SK-N-SH treated with all-trans-retinoic acid at 6 μM for 48 hours (cell line): ENCODE measurements around the gene POLR3A.

ENCODE experiments used
- ATAC-seq: fragments of 200-7000 bp; cut with Tn5 transposase; 3 replicates; pipeline ENCODE4 v1.9.1; 2020; ENCODE audit warnings: mild to moderate bottlenecking, moderate library complexity
- ARNTL ChIP-seq: fragments of 450-650 bp; formaldehyde crosslinking; IDR thresholded peaks from 2 replicates; pipeline ENCODE4 v1.5.0; 2020; ENCODE audit warnings: low read depth, mild to moderate bottlenecking, moderate library complexity, borderline replicate concordance
- BACH2 ChIP-seq: fragments of 250-450 bp; sonication (Bioruptor Pico); IDR thresholded peaks from 2 replicates; pipeline ENCODE4 v1.9.0; 2021; ENCODE audit warnings: mild to moderate bottlenecking, borderline replicate concordance
- CSDC2 ChIP-seq: fragments of 250-450 bp; sonication (Bioruptor Pico); IDR thresholded peaks from 2 replicates; pipeline ENCODE4 v1.5.0; 2020; ENCODE audit warnings: mild to moderate bottlenecking, moderate library complexity
- ESRRG ChIP-seq: fragments of 250-450 bp; sonication (Bioruptor Pico); IDR thresholded peaks from 2 replicates; pipeline ENCODE4 v1.6.1; 2021; ENCODE audit warnings: mild to moderate bottlenecking
- GLIS3 ChIP-seq: fragments of 250-450 bp; sonication (Bioruptor Pico); IDR thresholded peaks from 2 replicates; pipeline ENCODE4 v1.5.0; 2020; ENCODE audit warnings: mild to moderate bottlenecking, moderate library complexity
- ISL1 ChIP-seq: fragments of 250-450 bp; sonication (Bioruptor Pico); IDR thresholded peaks from 2 replicates; pipeline ENCODE4 v2.1.2; 2022; ENCODE audit warnings: mild to moderate bottlenecking, moderate library complexity
- OSR1 ChIP-seq: fragments of 250-450 bp; sonication (Bioruptor Pico); IDR thresholded peaks from 2 replicates; pipeline ENCODE4 v1.8.0; 2022; ENCODE audit warnings: moderate library complexity, mild to moderate bottlenecking, inconsistent platforms
- PPARA ChIP-seq: fragments of 250-450 bp; sonication (Bioruptor Pico); IDR thresholded peaks from 2 replicates; pipeline ENCODE4 v1.5.0; 2020; ENCODE audit warnings: mild to moderate bottlenecking, borderline replicate concordance
- RARB ChIP-seq: fragments of 250-450 bp; sonication (Bioruptor Pico); IDR thresholded peaks from 2 replicates; pipeline ENCODE4 v1.8.0; 2021; ENCODE audit warnings: mild to moderate bottlenecking, moderate library complexity
- SNAI2 ChIP-seq: fragments of 250-450 bp; sonication (Bioruptor Pico); IDR thresholded peaks from 2 replicates; pipeline ENCODE4 v1.5.0; 2020; ENCODE audit warnings: mild to moderate bottlenecking, moderate library complexity
- TCF4 ChIP-seq: fragments of 250-450 bp; sonication (Bioruptor Pico); IDR thresholded peaks from 2 replicates; pipeline ENCODE4 v1.8.0; 2021; ENCODE audit warnings: mild to moderate bottlenecking, moderate library complexity, borderline replicate concordance
- ZC3H10 ChIP-seq: fragments of 250-450 bp; sonication (Bioruptor Pico); IDR thresholded peaks from 2 replicates; pipeline ENCODE4 v1.5.1; 2021; ENCODE audit warnings: mild to moderate bottlenecking, moderate library complexity
- ZFP3 ChIP-seq: fragments of 250-450 bp; sonication (Bioruptor Pico); IDR thresholded peaks from 2 replicates; pipeline ENCODE4 v1.5.0; 2020; ENCODE audit warnings: mild to moderate bottlenecking, moderate library complexity
- ZFP30 ChIP-seq: fragments of 450-650 bp; formaldehyde crosslinking; IDR thresholded peaks from 2 replicates; pipeline ENCODE4 v1.5.0; 2022; ENCODE audit warnings: mild to moderate bottlenecking, moderate library complexity
- ZNF565 ChIP-seq: fragments of 450-650 bp; formaldehyde crosslinking; conservative IDR thresholded peaks from 2 replicates; pipeline ENCODE4 v1.5.0; 2020; ENCODE audit warnings: low read depth, mild to moderate bottlenecking, moderate library complexity
- ZNF70 ChIP-seq: fragments of 450-650 bp; formaldehyde crosslinking; IDR thresholded peaks from 2 replicates; pipeline ENCODE4 v1.5.0; 2020; ENCODE audit warnings: mild to moderate bottlenecking, moderate library complexity
- ZNF8 ChIP-seq: fragments of 450-650 bp; formaldehyde crosslinking; IDR thresholded peaks from 2 replicates; pipeline ENCODE4 v1.5.0; 2020; ENCODE audit warnings: mild to moderate bottlenecking, moderate library complexity
- TF ChIP-seq, protein P1 (sequence below): fragments of 250-450 bp; sonication (Bioruptor Pico); IDR thresholded peaks from 2 replicates; pipeline ENCODE4 v1.5.1; 2021; ENCODE audit warnings: mild to moderate bottlenecking, moderate library complexity
- TF ChIP-seq, protein P2 (sequence below): fragments of 250-450 bp; sonication (Bioruptor Pico); IDR thresholded peaks from 2 replicates; pipeline ENCODE4 v1.5.1; 2020; ENCODE audit warnings: low read depth, mild to moderate bottlenecking, moderate library complexity
- TF ChIP-seq, protein P3 (sequence below): fragments of 250-450 bp; sonication (Bioruptor Pico); IDR thresholded peaks from 2 replicates; pipeline ENCODE4 v1.8.0; 2021; ENCODE audit warnings: low read depth, mild to moderate bottlenecking, moderate library complexity, borderline replicate concordance
- TF ChIP-seq, protein P4 (sequence below): fragments of 250-450 bp; sonication (Bioruptor Pico); IDR thresholded peaks from 2 replicates; pipeline ENCODE4 v1.5.0; 2020; ENCODE audit warnings: mild to moderate bottlenecking, moderate library complexity
- TF ChIP-seq, protein P5 (sequence below): fragments of 250-450 bp; sonication (Bioruptor Pico); IDR thresholded peaks from 2 replicates; pipeline ENCODE4 v1.8.0; 2020; ENCODE audit warnings: mild to moderate bottlenecking, moderate library complexity, borderline replicate concordance

The POLR3A gene

DNA sequence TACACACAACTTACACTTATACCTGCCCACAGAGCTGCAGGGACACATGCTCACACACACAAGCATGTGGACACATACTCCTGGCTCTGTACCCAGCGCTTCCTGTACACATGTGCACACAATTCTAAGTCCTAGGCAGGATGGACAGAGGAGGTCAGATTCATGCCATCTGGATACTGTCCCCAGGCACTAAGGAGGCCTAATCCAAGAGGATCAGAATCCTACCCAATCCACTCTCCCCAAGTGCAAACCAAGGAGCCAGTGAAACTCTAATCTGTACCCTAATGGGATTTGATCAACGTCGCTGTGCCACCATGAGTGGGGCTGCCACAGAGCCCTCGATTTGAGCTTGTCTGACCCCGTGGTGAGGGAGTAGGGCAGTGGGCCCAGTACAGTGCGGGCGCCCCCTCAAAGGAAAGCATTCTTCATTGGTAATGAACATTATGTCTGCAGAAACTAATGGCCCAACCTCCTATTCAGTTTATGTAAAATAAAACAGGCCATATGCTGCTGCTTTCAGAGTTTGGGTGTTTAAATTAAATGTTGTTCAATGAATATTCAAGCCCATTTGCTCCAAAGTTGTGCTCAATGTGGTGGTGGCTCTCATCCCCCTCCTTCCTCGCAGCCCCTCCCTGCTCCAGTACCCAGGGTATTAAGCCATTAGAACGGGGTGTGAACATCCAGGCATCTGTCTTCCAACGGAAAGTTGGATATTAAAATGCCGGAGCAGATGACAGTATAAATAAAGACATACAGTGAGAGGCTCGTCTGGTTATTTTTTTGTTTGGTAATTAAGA lies 30.8 kb upstream of the POLR3A start:
- ATAC-seq: no peak
- TF ChIP-seq ZNF8 (CRISPR knock-in tag) (no peak), TCF4 (CRISPR knock-in tag) (no peak), ZNF565 (CRISPR knock-in tag) (no peak), PPARA (CRISPR knock-in tag) (no peak), ZFP30 (CRISPR knock-in tag) (no peak)

DNA sequence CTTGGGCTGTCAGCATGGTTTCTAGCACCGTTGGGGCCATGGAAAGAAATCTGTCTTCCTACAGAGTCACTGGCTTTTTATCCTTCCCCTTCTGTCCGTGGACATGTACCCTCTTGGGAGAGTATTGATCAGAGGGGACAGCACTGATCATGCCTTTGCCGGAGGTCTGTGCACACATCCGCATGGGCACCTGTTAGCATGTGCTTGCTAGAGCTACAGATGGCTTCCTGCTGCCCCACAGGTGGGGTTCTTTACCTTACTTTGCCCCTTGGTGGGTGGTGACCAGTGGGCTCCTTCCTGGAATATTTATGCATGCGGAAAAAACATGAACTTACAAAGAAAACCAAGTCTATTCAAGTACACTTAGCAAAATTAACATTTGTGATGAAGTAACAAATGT lies 29.2 kb upstream of the POLR3A start:
- ATAC-seq: no peak
- no peak for TF ChIP-seq ZNF565 (CRISPR knock-in tag)
- TF ChIP-seq, protein P1, sequence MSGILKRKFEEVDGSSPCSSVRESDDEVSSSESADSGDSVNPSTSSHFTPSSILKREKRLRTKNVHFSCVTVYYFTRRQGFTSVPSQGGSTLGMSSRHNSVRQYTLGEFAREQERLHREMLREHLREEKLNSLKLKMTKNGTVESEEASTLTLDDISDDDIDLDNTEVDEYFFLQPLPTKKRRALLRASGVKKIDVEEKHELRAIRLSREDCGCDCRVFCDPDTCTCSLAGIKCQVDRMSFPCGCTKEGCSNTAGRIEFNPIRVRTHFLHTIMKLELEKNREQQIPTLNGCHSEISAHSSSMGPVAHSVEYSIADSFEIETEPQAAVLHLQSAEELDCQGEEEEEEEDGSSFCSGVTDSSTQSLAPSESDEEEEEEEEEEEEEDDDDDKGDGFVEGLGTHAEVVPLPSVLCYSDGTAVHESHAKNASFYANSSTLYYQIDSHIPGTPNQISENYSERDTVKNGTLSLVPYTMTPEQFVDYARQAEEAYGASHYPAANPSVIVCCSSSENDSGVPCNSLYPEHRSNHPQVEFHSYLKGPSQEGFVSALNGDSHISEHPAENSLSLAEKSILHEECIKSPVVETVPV (CRISPR knock-in tag): no peak
- no peak for TF ChIP-seq PPARA (CRISPR knock-in tag)
- TF ChIP-seq, protein P2, sequence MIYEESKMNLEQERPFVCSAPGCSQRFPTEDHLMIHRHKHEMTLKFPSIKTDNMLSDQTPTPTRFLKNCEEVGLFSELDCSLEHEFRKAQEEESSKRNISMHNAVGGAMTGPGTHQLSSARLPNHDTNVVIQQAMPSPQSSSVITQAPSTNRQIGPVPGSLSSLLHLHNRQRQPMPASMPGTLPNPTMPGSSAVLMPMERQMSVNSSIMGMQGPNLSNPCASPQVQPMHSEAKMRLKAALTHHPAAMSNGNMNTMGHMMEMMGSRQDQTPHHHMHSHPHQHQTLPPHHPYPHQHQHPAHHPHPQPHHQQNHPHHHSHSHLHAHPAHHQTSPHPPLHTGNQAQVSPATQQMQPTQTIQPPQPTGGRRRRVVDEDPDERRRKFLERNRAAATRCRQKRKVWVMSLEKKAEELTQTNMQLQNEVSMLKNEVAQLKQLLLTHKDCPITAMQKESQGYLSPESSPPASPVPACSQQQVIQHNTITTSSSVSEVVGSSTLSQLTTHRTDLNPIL: no peak
- TF ChIP-seq OSR1: no peak
- TF ChIP-seq ZFP30 (CRISPR knock-in tag): no peak
- TF ChIP-seq ZC3H10 (CRISPR knock-in tag): no peak
- TF ChIP-seq RARB (CRISPR knock-in tag): no peak
- TF ChIP-seq ESRRG (CRISPR knock-in tag): no peak
- TF ChIP-seq, protein P3, sequence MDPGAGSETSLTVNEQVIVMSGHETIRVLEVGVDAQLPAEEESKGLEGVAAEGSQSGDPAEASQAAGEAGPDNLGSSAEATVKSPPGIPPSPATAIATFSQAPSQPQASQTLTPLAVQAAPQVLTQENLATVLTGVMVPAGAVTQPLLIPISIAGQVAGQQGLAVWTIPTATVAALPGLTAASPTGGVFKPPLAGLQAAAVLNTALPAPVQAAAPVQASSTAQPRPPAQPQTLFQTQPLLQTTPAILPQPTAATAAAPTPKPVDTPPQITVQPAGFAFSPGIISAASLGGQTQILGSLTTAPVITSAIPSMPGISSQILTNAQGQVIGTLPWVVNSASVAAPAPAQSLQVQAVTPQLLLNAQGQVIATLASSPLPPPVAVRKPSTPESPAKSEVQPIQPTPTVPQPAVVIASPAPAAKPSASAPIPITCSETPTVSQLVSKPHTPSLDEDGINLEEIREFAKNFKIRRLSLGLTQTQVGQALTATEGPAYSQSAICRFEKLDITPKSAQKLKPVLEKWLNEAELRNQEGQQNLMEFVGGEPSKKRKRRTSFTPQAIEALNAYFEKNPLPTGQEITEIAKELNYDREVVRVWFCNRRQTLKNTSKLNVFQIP (CRISPR knock-in tag): no peak
- no peak for TF ChIP-seq ZNF8 (CRISPR knock-in tag)
- TF ChIP-seq BACH2 (CRISPR knock-in tag): no peak
- no peak for TF ChIP-seq GLIS3 (CRISPR knock-in tag)
- no peak for TF ChIP-seq ARNTL (CRISPR knock-in tag)
- TF ChIP-seq ISL1: no peak
- no peak for TF ChIP-seq ZNF70 (CRISPR knock-in tag)
- no peak for TF ChIP-seq ZFP3
- no peak for TF ChIP-seq CSDC2 (CRISPR knock-in tag)

DNA sequence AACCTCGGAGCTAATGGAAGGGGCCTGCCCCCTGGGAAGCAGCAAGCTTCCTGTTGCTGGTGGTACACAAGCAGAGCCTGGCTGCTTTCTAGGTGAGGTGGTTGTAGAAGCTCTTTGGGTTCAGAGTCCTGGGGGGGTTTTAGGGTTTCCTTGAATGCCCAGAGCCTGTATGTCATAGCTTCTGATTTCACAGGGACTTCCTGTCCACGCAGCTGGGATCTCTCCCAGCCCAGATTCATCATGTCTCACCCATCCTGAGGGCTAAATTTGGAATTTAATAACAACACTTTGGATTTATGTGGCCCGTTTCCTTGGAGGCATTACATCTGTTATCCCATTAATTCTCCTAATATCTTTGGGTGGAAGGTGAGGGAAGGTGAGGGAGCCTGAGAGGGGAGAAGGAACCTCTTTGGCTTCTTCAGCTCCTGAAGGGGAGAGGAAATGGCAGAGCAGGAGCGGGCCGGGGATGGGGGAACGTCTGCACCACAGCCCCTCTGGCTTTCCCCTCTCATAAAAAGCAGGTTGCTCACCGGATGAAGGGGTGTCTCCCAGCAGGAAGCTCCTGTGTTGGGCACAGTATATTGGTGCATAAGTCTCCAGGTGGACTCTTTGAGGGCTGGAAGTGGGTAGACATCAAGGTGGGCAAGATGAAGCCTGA lies 24.0 kb upstream of the POLR3A start:
- peak; percentile 75 for ATAC-seq
- TF ChIP-seq ZFP30 (CRISPR knock-in tag) (no peak), BACH2 (CRISPR knock-in tag) (no peak), ZNF70 (CRISPR knock-in tag) (no peak), ESRRG (CRISPR knock-in tag) (no peak), GLIS3 (CRISPR knock-in tag) (no peak), ARNTL (CRISPR knock-in tag) (no peak), ZNF565 (CRISPR knock-in tag) (no peak), ZC3H10 (CRISPR knock-in tag) (no peak), ISL1 (no peak), ZNF8 (CRISPR knock-in tag) (no peak), OSR1 (no peak), SNAI2 (CRISPR knock-in tag) (no peak)
- TF ChIP-seq, protein P4, sequence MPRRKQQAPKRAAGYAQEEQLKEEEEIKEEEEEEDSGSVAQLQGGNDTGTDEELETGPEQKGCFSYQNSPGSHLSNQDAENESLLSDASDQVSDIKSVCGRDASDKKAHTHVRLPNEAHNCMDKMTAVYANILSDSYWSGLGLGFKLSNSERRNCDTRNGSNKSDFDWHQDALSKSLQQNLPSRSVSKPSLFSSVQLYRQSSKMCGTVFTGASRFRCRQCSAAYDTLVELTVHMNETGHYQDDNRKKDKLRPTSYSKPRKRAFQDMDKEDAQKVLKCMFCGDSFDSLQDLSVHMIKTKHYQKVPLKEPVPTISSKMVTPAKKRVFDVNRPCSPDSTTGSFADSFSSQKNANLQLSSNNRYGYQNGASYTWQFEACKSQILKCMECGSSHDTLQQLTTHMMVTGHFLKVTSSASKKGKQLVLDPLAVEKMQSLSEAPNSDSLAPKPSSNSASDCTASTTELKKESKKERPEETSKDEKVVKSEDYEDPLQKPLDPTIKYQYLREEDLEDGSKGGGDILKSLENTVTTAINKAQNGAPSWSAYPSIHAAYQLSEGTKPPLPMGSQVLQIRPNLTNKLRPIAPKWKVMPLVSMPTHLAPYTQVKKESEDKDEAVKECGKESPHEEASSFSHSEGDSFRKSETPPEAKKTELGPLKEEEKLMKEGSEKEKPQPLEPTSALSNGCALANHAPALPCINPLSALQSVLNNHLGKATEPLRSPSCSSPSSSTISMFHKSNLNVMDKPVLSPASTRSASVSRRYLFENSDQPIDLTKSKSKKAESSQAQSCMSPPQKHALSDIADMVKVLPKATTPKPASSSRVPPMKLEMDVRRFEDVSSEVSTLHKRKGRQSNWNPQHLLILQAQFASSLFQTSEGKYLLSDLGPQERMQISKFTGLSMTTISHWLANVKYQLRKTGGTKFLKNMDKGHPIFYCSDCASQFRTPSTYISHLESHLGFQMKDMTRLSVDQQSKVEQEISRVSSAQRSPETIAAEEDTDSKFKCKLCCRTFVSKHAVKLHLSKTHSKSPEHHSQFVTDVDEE: no peak
- TF ChIP-seq, protein P2: no peak
- TF ChIP-seq, protein P1 (CRISPR knock-in tag): no peak
- TF ChIP-seq, protein P5, sequence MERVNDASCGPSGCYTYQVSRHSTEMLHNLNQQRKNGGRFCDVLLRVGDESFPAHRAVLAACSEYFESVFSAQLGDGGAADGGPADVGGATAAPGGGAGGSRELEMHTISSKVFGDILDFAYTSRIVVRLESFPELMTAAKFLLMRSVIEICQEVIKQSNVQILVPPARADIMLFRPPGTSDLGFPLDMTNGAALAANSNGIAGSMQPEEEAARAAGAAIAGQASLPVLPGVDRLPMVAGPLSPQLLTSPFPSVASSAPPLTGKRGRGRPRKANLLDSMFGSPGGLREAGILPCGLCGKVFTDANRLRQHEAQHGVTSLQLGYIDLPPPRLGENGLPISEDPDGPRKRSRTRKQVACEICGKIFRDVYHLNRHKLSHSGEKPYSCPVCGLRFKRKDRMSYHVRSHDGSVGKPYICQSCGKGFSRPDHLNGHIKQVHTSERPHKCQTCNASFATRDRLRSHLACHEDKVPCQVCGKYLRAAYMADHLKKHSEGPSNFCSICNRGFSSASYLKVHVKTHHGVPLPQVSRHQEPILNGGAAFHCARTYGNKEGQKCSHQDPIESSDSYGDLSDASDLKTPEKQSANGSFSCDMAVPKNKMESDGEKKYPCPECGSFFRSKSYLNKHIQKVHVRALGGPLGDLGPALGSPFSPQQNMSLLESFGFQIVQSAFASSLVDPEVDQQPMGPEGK (CRISPR knock-in tag): no peak
